ENCODE measurements around the gene ZNF562.

The ZNF562 gene

GRCh38 chr19:9650345-9650744 lies 24.6 kb downstream of the ZNF562 start:
- H3K4me3 ChIP-seq (ENCODE audit: low read depth in 1 of 2, low read length in 2 of 2): no peak overlapping the region
- no peak overlapping the region for H3K9ac ChIP-seq (ENCODE audit: low read depth in 1 of 2, low read length in 2 of 2)
- peaks cover 31 to 56% of the 10 kb centered on the region in 2 donors for H3K36me3 ChIP-seq (ENCODE audit: control insufficient read depth in 1 of 2, insufficient read depth in 2 of 2, low read length in 2 of 2)
- H3K27ac ChIP-seq (ENCODE audit: low read depth, low read length): no peak overlapping the region
- H3K9me3 ChIP-seq (ENCODE audit: control insufficient read depth in 1 of 2, low read length in 2 of 2): peaks cover 28 to 32% of the 10 kb centered on the region in 2 donors
- no peaks in the 10 kb centered on the region for H3K4me1 ChIP-seq (ENCODE audit: control insufficient read depth in 1 of 2, insufficient read depth in 2 of 2, low read length in 2 of 2)
- no peaks in the 10 kb centered on the region for H3K27me3 ChIP-seq (ENCODE audit: control insufficient read depth in 1 of 2, insufficient read depth in 2 of 2, low read length in 2 of 2)

GRCh38 chr19:9645472-9645871 lies 29.4 kb downstream of the ZNF562 start:
- Histone ChIP-seq H3K9me3 (ENCODE audit: control insufficient read depth in 1 of 2, low read length in 2 of 2) (peaks cover 7 to 9% of the 10 kb centered on the region in 2 donors), H3K27me3 (ENCODE audit: control insufficient read depth in 1 of 2, insufficient read depth in 2 of 2, low read length in 2 of 2) (no peaks in the 10 kb centered on the region), H3K36me3 (ENCODE audit: control insufficient read depth in 1 of 2, insufficient read depth in 2 of 2, low read length in 2 of 2) (peaks cover 13% of the 10 kb centered on the region in 2 donors), H3K4me3 (ENCODE audit: low read depth in 1 of 2, low read length in 2 of 2) (no peak overlapping the region), H3K27ac (ENCODE audit: low read depth, low read length) (no peak overlapping the region), H3K4me1 (ENCODE audit: control insufficient read depth in 1 of 2, insufficient read depth in 2 of 2, low read length in 2 of 2) (no peaks in the 10 kb centered on the region), H3K9ac (ENCODE audit: low read depth in 1 of 2, low read length in 2 of 2) (no peak overlapping the region)

DNA sequence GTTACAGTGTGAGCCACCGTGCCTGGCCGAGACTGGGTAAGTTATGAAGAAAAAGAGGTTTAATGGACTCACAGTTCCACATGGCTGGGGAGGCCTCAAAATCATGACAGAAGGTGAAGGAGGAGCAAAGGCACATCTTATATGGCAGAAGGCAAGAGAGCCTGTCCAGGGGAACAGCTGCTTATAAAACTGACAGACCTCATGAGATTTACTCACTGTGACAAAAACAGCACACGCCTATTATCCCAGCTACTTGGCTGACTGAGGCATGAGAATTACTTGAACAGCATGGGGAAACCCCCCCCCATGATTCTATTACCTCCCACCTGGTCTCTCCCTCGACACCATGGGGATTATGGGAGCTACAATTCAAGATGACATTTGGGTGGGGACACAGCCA lies 30.4 kb downstream of the ZNF562 start:
- peaks cover 7 to 9% of the 10 kb centered on the region in 2 donors for H3K9me3 ChIP-seq (ENCODE audit: control insufficient read depth in 1 of 2, low read length in 2 of 2)
- peaks cover 10 to 13% of the 10 kb centered on the region in 2 donors for H3K36me3 ChIP-seq (ENCODE audit: control insufficient read depth in 1 of 2, insufficient read depth in 2 of 2, low read length in 2 of 2)
- H3K27me3 ChIP-seq (ENCODE audit: control insufficient read depth in 1 of 2, insufficient read depth in 2 of 2, low read length in 2 of 2): no peaks in the 10 kb centered on the region

DNA sequence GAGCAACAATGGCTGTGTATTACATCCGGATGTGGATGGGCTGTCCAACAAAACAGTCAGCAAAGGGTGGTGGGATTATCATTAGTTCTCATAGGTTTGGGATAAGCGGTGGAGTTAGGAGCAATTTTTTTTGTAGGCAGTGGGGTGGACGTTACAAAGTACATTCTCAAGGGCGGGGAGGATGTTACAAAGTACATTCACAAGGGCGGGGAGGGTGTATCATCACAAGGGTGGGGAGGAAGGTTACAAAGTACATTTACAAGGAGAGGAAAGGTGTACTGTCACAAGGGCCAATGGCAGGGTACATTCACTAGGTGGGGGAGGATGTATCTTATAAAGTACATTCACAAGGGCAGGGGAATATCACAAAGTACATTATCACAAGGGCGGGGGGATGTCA lies 33.1 kb downstream of the ZNF562 start:
- H3K36me3 ChIP-seq (ENCODE audit: control insufficient read depth in 1 of 2, insufficient read depth in 2 of 2, low read length in 2 of 2): peaks cover 3 to 8% of the 10 kb centered on the region in 2 donors
- H3K27ac ChIP-seq (ENCODE audit: low read depth, low read length): no peak overlapping the region
- no peak overlapping the region for H3K4me3 ChIP-seq (ENCODE audit: low read depth in 1 of 2, low read length in 2 of 2)
- H3K9me3 ChIP-seq (ENCODE audit: control insufficient read depth in 1 of 2, low read length in 2 of 2): peaks cover 7 to 9% of the 10 kb centered on the region in 2 donors
- no peaks in the 10 kb centered on the region for H3K4me1 ChIP-seq (ENCODE audit: control insufficient read depth in 1 of 2, insufficient read depth in 2 of 2, low read length in 2 of 2)
- H3K9ac ChIP-seq (ENCODE audit: low read depth in 1 of 2, low read length in 2 of 2): no peak overlapping the region
- no peaks in the 10 kb centered on the region for H3K27me3 ChIP-seq (ENCODE audit: control insufficient read depth in 1 of 2, insufficient read depth in 2 of 2, low read length in 2 of 2)

More for the DNA sequence above, 30.4 kb downstream of the ZNF562 start:
- H3K9ac ChIP-seq (ENCODE audit: low read depth in 1 of 2, low read length in 2 of 2): no peak overlapping the region
- H3K4me1 ChIP-seq (ENCODE audit: control insufficient read depth in 1 of 2, insufficient read depth in 2 of 2, low read length in 2 of 2): no peaks in the 10 kb centered on the region
- H3K27ac ChIP-seq (ENCODE audit: low read depth, low read length): no peak overlapping the region
- H3K4me3 ChIP-seq (ENCODE audit: low read depth in 1 of 2, low read length in 2 of 2): no peak overlapping the region

- Histone ChIP-seq H3K9ac (ENCODE audit: low read depth in 1 of 2, low read length in 2 of 2) (no peak overlapping the region), H3K4me3 (ENCODE audit: low read depth in 1 of 2, low read length in 2 of 2) (no peak overlapping the region), H3K27ac (ENCODE audit: low read depth, low read length) (no peak overlapping the region), H3K27me3 (ENCODE audit: control insufficient read depth in 1 of 2, insufficient read depth in 2 of 2, low read length in 2 of 2) (no peaks in the 10 kb centered on the region), H3K9me3 (ENCODE audit: control insufficient read depth in 1 of 2, low read length in 2 of 2) (peaks cover 7 to 9% of the 10 kb centered on the region in 2 donors), H3K4me1 (ENCODE audit: control insufficient read depth in 1 of 2, insufficient read depth in 2 of 2, low read length in 2 of 2) (no peaks in the 10 kb centered on the region), H3K36me3 (ENCODE audit: control insufficient read depth in 1 of 2, insufficient read depth in 2 of 2, low read length in 2 of 2) (peaks cover 3 to 8% of the 10 kb centered on the region in 2 donors)
Measured at GRCh38 chr19:9640956-9641355, 33.9 kb downstream of the ZNF562 start.

- Histone ChIP-seq H3K9me3 (ENCODE audit: control insufficient read depth in 1 of 2, low read length in 2 of 2) (peaks cover 0 to 2% of the 10 kb centered on the region in 2 donors), H3K36me3 (ENCODE audit: control insufficient read depth in 1 of 2, insufficient read depth in 2 of 2, low read length in 2 of 2) (peaks cover 6 to 13% of the 10 kb centered on the region in 2 donors), H3K4me3 (ENCODE audit: low read depth in 1 of 2, low read length in 2 of 2) (no peak overlapping the region), H3K9ac (ENCODE audit: low read depth in 1 of 2, low read length in 2 of 2) (no peak overlapping the region), H3K27ac (ENCODE audit: low read depth, low read length) (no peak overlapping the region), H3K4me1 (ENCODE audit: control insufficient read depth in 1 of 2, insufficient read depth in 2 of 2, low read length in 2 of 2) (no peaks in the 10 kb centered on the region), H3K27me3 (ENCODE audit: control insufficient read depth in 1 of 2, insufficient read depth in 2 of 2, low read length in 2 of 2) (no peaks in the 10 kb centered on the region)
Measured at GRCh38 chr19:9636018-9636417, 38.9 kb downstream of the ZNF562 start.

- H3K36me3 ChIP-seq (ENCODE audit: control insufficient read depth in 1 of 2, insufficient read depth in 2 of 2, low read length in 2 of 2): peaks cover 5% of the 10 kb centered on the region in 2 donors
- H3K27me3 ChIP-seq (ENCODE audit: control insufficient read depth in 1 of 2, insufficient read depth in 2 of 2, low read length in 2 of 2): no peaks in the 10 kb centered on the region
- H3K4me1 ChIP-seq (ENCODE audit: control insufficient read depth in 1 of 2, insufficient read depth in 2 of 2, low read length in 2 of 2): no peaks in the 10 kb centered on the region
- no peak overlapping the region for H3K4me3 ChIP-seq (ENCODE audit: low read depth in 1 of 2, low read length in 2 of 2)
- no peaks in the 10 kb centered on the region for H3K9me3 ChIP-seq (ENCODE audit: control insufficient read depth in 1 of 2, low read length in 2 of 2)
- H3K9ac ChIP-seq (ENCODE audit: low read depth in 1 of 2, low read length in 2 of 2): no peak overlapping the region
- no peak overlapping the region for H3K27ac ChIP-seq (ENCODE audit: low read depth, low read length)
Measured at GRCh38 chr19:9627856-9628255, 47.0 kb downstream of the ZNF562 start.

- Histone ChIP-seq H3K4me3 (ENCODE audit: low read depth in 1 of 2, low read length in 2 of 2) (no peak overlapping the region), H3K27ac (ENCODE audit: low read depth, low read length) (no peak overlapping the region), H3K9ac (ENCODE audit: low read depth in 1 of 2, low read length in 2 of 2) (no peak overlapping the region)
Measured at GRCh38 chr19:9622531-9622930, 52.4 kb downstream of the ZNF562 start.

GRCh38 chr19:9621156-9622037 lies 53.5 kb downstream of the ZNF562 start, which contains the start of gene ZNF561:
Gene ZNF561 (minus strand): TSS chr19:9621232. CDS start chr19:9619456, 1,776 bp downstream.
- Histone ChIP-seq H3K9me3 (ENCODE audit: control insufficient read depth in 1 of 2, low read length in 2 of 2) (no peaks in the 10 kb centered on the region), H3K27ac (ENCODE audit: low read depth, low read length) (peak within 1 kb of the TSS; percentile 94), H3K27me3 (ENCODE audit: control insufficient read depth in 1 of 2, insufficient read depth in 2 of 2, low read length in 2 of 2) (no peaks in the 10 kb centered on the region), H3K4me1 (ENCODE audit: control insufficient read depth in 1 of 2, insufficient read depth in 2 of 2, low read length in 2 of 2) (peaks cover 0 to 14% of the 10 kb centered on the region in 2 donors), H3K36me3 (ENCODE audit: control insufficient read depth in 1 of 2, insufficient read depth in 2 of 2, low read length in 2 of 2) (peaks cover 11 to 28% of the 10 kb centered on the region in 2 donors), H3K9ac (ENCODE audit: low read depth in 1 of 2, low read length in 2 of 2) (peak within 1 kb of the TSS; percentile 90 to 96), H3K4me3 (ENCODE audit: low read depth in 1 of 2, low read length in 2 of 2) (peak within 1 kb of the TSS; percentile 92 to 97)

More at GRCh38 chr19:9622531-9622930, 52.4 kb downstream of the ZNF562 start:
- H3K4me1 ChIP-seq (ENCODE audit: control insufficient read depth in 1 of 2, insufficient read depth in 2 of 2, low read length in 2 of 2): peaks cover 0 to 14% of the 10 kb centered on the region in 2 donors
- peaks cover 7 to 17% of the 10 kb centered on the region in 2 donors for H3K36me3 ChIP-seq (ENCODE audit: control insufficient read depth in 1 of 2, insufficient read depth in 2 of 2, low read length in 2 of 2)
- H3K27me3 ChIP-seq (ENCODE audit: control insufficient read depth in 1 of 2, insufficient read depth in 2 of 2, low read length in 2 of 2): no peaks in the 10 kb centered on the region
- H3K9me3 ChIP-seq (ENCODE audit: control insufficient read depth in 1 of 2, low read length in 2 of 2): no peaks in the 10 kb centered on the region

- Histone ChIP-seq H3K27ac (ENCODE audit: low read depth, low read length) (peak overlapping the region; percentile 94), H3K9me3 (ENCODE audit: control insufficient read depth in 1 of 2, low read length in 2 of 2) (no peaks in the 10 kb centered on the region), H3K36me3 (ENCODE audit: control insufficient read depth in 1 of 2, insufficient read depth in 2 of 2, low read length in 2 of 2) (peaks cover 13 to 34% of the 10 kb centered on the region in 2 donors), H3K9ac (ENCODE audit: low read depth in 1 of 2, low read length in 2 of 2) (peak overlapping the region; percentile 90 to 96), H3K4me1 (ENCODE audit: control insufficient read depth in 1 of 2, insufficient read depth in 2 of 2, low read length in 2 of 2) (peaks cover 0 to 14% of the 10 kb centered on the region in 2 donors), H3K4me3 (ENCODE audit: low read depth in 1 of 2, low read length in 2 of 2) (peak overlapping the region; percentile 92 to 97), H3K27me3 (ENCODE audit: control insufficient read depth in 1 of 2, insufficient read depth in 2 of 2, low read length in 2 of 2) (no peaks in the 10 kb centered on the region)
Measured at GRCh38 chr19:9620842-9621155, 54.1 kb downstream of the ZNF562 start.
